Neural cell (in vitro differentiated cells): ENCODE results near the gene GOLGA2. TPM values are rescaled to one million over a fixed set of nuclear protein-coding genes. Genes with fewer than 3 reads are reported as not detected.

Source experiments
- H2AFZ ChIP-seq: fragments of 200-600, 300-800 bp; sonication (generic), shearing (Covaris generic); 2 replicates; pipeline ENCODE4 v1.6.0; 2014; ENCODE audit warnings: low read depth, mild to moderate bottlenecking, antibody characterized with exemption, low read length, moderate library complexity
- H3F3A ChIP-seq: fragments of 200-600 bp; shearing (Covaris generic); 2 replicates; pipeline ENCODE4 v1.6.1; 2016; ENCODE audit warnings: mild to moderate bottlenecking, moderate library complexity, mixed read lengths, antibody characterized with exemption, low read length; ENCODE audit not compliant: insufficient read depth, poor library complexity, severe bottlenecking
- H3K27ac ChIP-seq: fragments of 200-600, 300-800 bp; sonication (generic), shearing (Covaris generic); 2 replicates; pipeline ENCODE4 v1.5.1; 2014; ENCODE audit warnings: mild to moderate bottlenecking, low read length, moderate library complexity
- H3K27me3 ChIP-seq: fragments of 300-800, 200-600 bp; sonication (generic), shearing (Covaris generic); 2 replicates; pipeline ENCODE4 v1.6.0; 2014; ENCODE audit warnings: mild to moderate bottlenecking, low read depth, low read length, moderate library complexity; ENCODE audit not compliant: insufficient read depth
- H3K36me3 ChIP-seq: fragments of 300-800, 200-600 bp; sonication (generic), shearing (Covaris generic); 2 replicates; pipeline ENCODE4 v1.5.1; 2014; ENCODE audit warnings: mild to moderate bottlenecking, antibody characterized with exemption, low read length, moderate library complexity; ENCODE audit not compliant: insufficient read depth
- H3K4me2 ChIP-seq: fragments of 300-800, 200-600 bp; sonication (generic), shearing (Covaris generic); 2 replicates; pipeline ENCODE4 v1.6.0; 2014; ENCODE audit warnings: mild to moderate bottlenecking, low read length
- H3K4me3 ChIP-seq: fragments of 300-800, 200-600 bp; sonication (generic), shearing (Covaris generic); 2 replicates; pipeline ENCODE4 v1.5.1; 2014; ENCODE audit warnings: mild to moderate bottlenecking, low read length, moderate library complexity
- H3K79me2 ChIP-seq: fragments of 200-600 bp; shearing (Covaris generic); replicated peaks from 2 replicates; pipeline ENCODE4 v1.6.0; 2014; ENCODE audit warnings: mild to moderate bottlenecking, low read length, moderate library complexity; ENCODE audit not compliant: insufficient read depth
- H3K9ac ChIP-seq: fragments of 300-800, 200-600 bp; sonication (generic), shearing (Covaris generic); 2 replicates; pipeline ENCODE4 v1.6.1; 2016; ENCODE audit warnings: mild to moderate bottlenecking, low read length, mixed read lengths
- H3K9me2 ChIP-seq: fragments of 200-600 bp; shearing (Covaris generic); 2 replicates; pipeline ENCODE4 v1.6.1; 2016; ENCODE audit warnings: mild to moderate bottlenecking, low read length, mixed read lengths; ENCODE audit not compliant: insufficient read depth
- H3K9me3 ChIP-seq: fragments of 200-600, 300-800 bp; sonication (generic), shearing (Covaris generic); 2 replicates; pipeline ENCODE4 v1.6.1; 2016; ENCODE audit warnings: mild to moderate bottlenecking, mixed run types, low read length, moderate library complexity, mixed read lengths
- H4K20me1 ChIP-seq: fragments of 200-600 bp; shearing (Covaris generic); 2 replicates; pipeline ENCODE4 v1.6.1; 2016; ENCODE audit warnings: mild to moderate bottlenecking, mixed run types; ENCODE audit not compliant: insufficient read depth
- EP300 ChIP-seq: fragments of 450-650 bp; conservative IDR thresholded peaks from 2 replicates; pipeline ENCODE4 v1.6.1; 2014; ENCODE audit warnings: antibody characterized with exemption, mild to moderate bottlenecking, moderate library complexity; ENCODE audit not compliant: poor library complexity, severe bottlenecking
- EZH2 ChIP-seq: fragments of 200-600, 300-800 bp; shearing (Covaris generic), sonication (generic); IDR thresholded peaks from 2 replicates; pipeline ENCODE4 v1.6.1; 2014; ENCODE audit warnings: antibody characterized with exemption, low read length, borderline replicate concordance, mild to moderate bottlenecking; ENCODE audit not compliant: insufficient read depth, poor library complexity, severe bottlenecking
- MXI1 ChIP-seq: fragments of 450-650 bp; conservative IDR thresholded peaks from 2 replicates; pipeline ENCODE4 v1.6.1; 2014; ENCODE audit warnings: antibody characterized with exemption, mild to moderate bottlenecking; ENCODE audit not compliant: poor library complexity, severe bottlenecking
- POLR2AphosphoS5 ChIP-seq: IDR thresholded peaks from 2 replicates; pipeline ENCODE4 v1.6.1; 2012
- RAD21 ChIP-seq: fragments of 450-650 bp; conservative IDR thresholded peaks from 2 replicates; pipeline ENCODE4 v1.6.1; 2014; ENCODE audit warnings: antibody characterized with exemption, mild to moderate bottlenecking, moderate library complexity
- SMC3 ChIP-seq: fragments of 450-650 bp; conservative IDR thresholded peaks from 2 replicates; pipeline ENCODE4 v1.6.1; 2014; ENCODE audit warnings: antibody characterized with exemption, mild to moderate bottlenecking, moderate library complexity; ENCODE audit not compliant: poor library complexity
- TAF1 ChIP-seq: IDR thresholded peaks from 2 replicates; pipeline ENCODE4 v1.6.1; 2012; ENCODE audit warnings: low read depth
- polyA plus RNA-seq: library from polyadenylated mRNA; depleted of rRNA; stranded (reverse); fragments of >200 nt; gene quantifications from 2 replicates; pipeline ENCODE4 v1.2.3, GENCODE V29; 2014
- TF ChIP-seq, protein P1 (sequence below): fragments of 450-650 bp; IDR thresholded peaks from 2 replicates; pipeline ENCODE4 v1.5.1; 2014; ENCODE audit warnings: antibody characterized with exemption, mild to moderate bottlenecking, moderate library complexity; ENCODE audit not compliant: poor library complexity, severe bottlenecking
- TF ChIP-seq, protein P2 (sequence below): IDR thresholded peaks from 2 replicates; pipeline ENCODE4 v1.6.1; 2012; ENCODE audit warnings: borderline replicate concordance

The GOLGA2 gene
- polyA plus RNA-seq, 1 donor from 2014 or later, result 46.3 TPM

GRCh38 chr9:128298535-128299482 lies 23.0 kb upstream of the GOLGA2 start:
- Histone ChIP-seq H2AFZ (no peak overlapping the region), H3K4me2 (no peak overlapping the region), H3K4me3 (no peak overlapping the region), H3K9ac (no peak overlapping the region), H3K9me2 (no peaks in the 10 kb centered on the region), H3K27me3 (no peaks in the 10 kb centered on the region), H3K27ac (no peak overlapping the region), H3K79me2 (no peaks in the 10 kb centered on the region), H3F3A (no peaks in the 10 kb centered on the region), H3K36me3 (no peaks in the 10 kb centered on the region), H3K9me3 (no peaks in the 10 kb centered on the region), H4K20me1 (no peaks in the 10 kb centered on the region)
- TF ChIP-seq TAF1, result no peak
- TF ChIP-seq POLR2AphosphoS5, result no peak
- no peak for TF ChIP-seq MXI1
- TF ChIP-seq, protein P1, sequence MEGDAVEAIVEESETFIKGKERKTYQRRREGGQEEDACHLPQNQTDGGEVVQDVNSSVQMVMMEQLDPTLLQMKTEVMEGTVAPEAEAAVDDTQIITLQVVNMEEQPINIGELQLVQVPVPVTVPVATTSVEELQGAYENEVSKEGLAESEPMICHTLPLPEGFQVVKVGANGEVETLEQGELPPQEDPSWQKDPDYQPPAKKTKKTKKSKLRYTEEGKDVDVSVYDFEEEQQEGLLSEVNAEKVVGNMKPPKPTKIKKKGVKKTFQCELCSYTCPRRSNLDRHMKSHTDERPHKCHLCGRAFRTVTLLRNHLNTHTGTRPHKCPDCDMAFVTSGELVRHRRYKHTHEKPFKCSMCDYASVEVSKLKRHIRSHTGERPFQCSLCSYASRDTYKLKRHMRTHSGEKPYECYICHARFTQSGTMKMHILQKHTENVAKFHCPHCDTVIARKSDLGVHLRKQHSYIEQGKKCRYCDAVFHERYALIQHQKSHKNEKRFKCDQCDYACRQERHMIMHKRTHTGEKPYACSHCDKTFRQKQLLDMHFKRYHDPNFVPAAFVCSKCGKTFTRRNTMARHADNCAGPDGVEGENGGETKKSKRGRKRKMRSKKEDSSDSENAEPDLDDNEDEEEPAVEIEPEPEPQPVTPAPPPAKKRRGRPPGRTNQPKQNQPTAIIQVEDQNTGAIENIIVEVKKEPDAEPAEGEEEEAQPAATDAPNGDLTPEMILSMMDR, result no peak
- TF ChIP-seq SMC3, result no peak
- TF ChIP-seq RAD21, result no peak
- no peak for TF ChIP-seq EP300
- TF ChIP-seq, protein P2, sequence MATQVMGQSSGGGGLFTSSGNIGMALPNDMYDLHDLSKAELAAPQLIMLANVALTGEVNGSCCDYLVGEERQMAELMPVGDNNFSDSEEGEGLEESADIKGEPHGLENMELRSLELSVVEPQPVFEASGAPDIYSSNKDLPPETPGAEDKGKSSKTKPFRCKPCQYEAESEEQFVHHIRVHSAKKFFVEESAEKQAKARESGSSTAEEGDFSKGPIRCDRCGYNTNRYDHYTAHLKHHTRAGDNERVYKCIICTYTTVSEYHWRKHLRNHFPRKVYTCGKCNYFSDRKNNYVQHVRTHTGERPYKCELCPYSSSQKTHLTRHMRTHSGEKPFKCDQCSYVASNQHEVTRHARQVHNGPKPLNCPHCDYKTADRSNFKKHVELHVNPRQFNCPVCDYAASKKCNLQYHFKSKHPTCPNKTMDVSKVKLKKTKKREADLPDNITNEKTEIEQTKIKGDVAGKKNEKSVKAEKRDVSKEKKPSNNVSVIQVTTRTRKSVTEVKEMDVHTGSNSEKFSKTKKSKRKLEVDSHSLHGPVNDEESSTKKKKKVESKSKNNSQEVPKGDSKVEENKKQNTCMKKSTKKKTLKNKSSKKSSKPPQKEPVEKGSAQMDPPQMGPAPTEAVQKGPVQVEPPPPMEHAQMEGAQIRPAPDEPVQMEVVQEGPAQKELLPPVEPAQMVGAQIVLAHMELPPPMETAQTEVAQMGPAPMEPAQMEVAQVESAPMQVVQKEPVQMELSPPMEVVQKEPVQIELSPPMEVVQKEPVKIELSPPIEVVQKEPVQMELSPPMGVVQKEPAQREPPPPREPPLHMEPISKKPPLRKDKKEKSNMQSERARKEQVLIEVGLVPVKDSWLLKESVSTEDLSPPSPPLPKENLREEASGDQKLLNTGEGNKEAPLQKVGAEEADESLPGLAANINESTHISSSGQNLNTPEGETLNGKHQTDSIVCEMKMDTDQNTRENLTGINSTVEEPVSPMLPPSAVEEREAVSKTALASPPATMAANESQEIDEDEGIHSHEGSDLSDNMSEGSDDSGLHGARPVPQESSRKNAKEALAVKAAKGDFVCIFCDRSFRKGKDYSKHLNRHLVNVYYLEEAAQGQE, result no peak

DNA sequence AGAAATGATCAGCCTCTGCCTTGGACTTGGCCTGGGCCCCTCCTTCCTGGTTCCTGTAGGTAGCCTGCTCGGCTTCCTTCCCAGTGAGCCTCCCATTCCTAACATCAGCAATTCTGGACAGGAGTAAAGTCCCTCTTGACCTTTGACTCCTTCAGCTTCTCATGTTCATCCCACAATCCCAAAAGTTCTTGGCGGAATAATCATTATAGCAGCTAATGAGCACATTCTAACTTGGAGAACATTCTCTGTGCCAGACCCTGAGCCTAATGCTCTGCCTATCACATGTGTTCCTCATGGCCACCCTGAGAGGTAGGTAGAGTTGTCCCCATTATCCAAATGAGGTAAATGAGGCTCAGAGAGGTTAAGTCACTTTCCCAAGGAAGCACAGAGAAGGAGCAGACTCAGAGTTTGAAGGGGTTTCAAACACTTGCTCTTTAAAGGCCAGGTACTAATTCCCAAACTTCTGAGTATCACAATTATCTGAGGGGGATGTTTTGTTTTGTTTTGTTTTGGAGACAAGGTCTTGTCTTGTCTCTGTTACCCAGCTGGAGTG lies 21.5 kb upstream of the GOLGA2 start:
- H3K4me3 ChIP-seq, result no peak overlapping the region
- no peaks in the 10 kb centered on the region for H3F3A ChIP-seq
- H3K36me3 ChIP-seq, result no peaks in the 10 kb centered on the region
- no peaks in the 10 kb centered on the region for H3K27me3 ChIP-seq
- H3K9me3 ChIP-seq, result no peaks in the 10 kb centered on the region
- no peak overlapping the region for H2AFZ ChIP-seq
- H3K9me2 ChIP-seq, result no peaks in the 10 kb centered on the region
- no peaks in the 10 kb centered on the region for H3K79me2 ChIP-seq
- no peak overlapping the region for H3K4me2 ChIP-seq
- TF ChIP-seq MXI1 (no peak), EP300 (no peak), SMC3 (no peak), POLR2AphosphoS5 (no peak), EZH2 (no peak), TAF1 (no peak), RAD21 (no peak)
- TF ChIP-seq, protein P2, result no peak
- TF ChIP-seq, protein P1, result no peak
- no peak overlapping the region for H3K9ac ChIP-seq
- no peak overlapping the region for H3K27ac ChIP-seq
- no peaks in the 10 kb centered on the region for H4K20me1 ChIP-seq
